AG09309 (cell line): ENCODE results near the gene UTP3.
"Not testable (repeated sequence)": the region's sequence is repeated elsewhere in the genome, so short reads cannot be mapped to it uniquely, and the experiment has no call there.

Source experiments
- DNase-seq: peaks from one replicate; pipeline ENCODE4 v3.0.0-alpha.2; 2010; ENCODE audit warnings: low read depth
- H3K4me3 ChIP-seq: 2 replicates; pipeline ENCODE4 v1.5.1; 2011; ENCODE audit warnings: mild to moderate bottlenecking, low read depth, low read length, moderate library complexity; ENCODE audit not compliant: control insufficient read depth
- TF ChIP-seq, protein P1 (sequence below): IDR thresholded peaks from 2 replicates; pipeline ENCODE4 v1.5.1; 2011; ENCODE audit warnings: mild to moderate bottlenecking, low read depth, low read length, inconsistent platforms; ENCODE audit not compliant: insufficient read depth, control insufficient read depth; ENCODE audit errors: missing control alignments

The UTP3 gene

GRCh38 chr4:70734168-70734954, 46.0 kb downstream of the UTP3 start:
- TF ChIP-seq, protein P1, sequence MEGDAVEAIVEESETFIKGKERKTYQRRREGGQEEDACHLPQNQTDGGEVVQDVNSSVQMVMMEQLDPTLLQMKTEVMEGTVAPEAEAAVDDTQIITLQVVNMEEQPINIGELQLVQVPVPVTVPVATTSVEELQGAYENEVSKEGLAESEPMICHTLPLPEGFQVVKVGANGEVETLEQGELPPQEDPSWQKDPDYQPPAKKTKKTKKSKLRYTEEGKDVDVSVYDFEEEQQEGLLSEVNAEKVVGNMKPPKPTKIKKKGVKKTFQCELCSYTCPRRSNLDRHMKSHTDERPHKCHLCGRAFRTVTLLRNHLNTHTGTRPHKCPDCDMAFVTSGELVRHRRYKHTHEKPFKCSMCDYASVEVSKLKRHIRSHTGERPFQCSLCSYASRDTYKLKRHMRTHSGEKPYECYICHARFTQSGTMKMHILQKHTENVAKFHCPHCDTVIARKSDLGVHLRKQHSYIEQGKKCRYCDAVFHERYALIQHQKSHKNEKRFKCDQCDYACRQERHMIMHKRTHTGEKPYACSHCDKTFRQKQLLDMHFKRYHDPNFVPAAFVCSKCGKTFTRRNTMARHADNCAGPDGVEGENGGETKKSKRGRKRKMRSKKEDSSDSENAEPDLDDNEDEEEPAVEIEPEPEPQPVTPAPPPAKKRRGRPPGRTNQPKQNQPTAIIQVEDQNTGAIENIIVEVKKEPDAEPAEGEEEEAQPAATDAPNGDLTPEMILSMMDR = no peak
- DNase-seq = no peak
- peak overlapping the region; percentile 2 for H3K4me3 ChIP-seq

- TF ChIP-seq, protein P1 = no peak
- peak overlapping the region; percentile 2 for H3K4me3 ChIP-seq
- no peak for DNase-seq
Observed at GRCh38 chr4:70734971-70735370, 46.6 kb downstream of the UTP3 start.

- not testable (repeated sequence) for H3K4me3 ChIP-seq, DNase-seq
Observed at GRCh38 chr4:70735915-70736314, 47.6 kb downstream of the UTP3 start.

DNA sequence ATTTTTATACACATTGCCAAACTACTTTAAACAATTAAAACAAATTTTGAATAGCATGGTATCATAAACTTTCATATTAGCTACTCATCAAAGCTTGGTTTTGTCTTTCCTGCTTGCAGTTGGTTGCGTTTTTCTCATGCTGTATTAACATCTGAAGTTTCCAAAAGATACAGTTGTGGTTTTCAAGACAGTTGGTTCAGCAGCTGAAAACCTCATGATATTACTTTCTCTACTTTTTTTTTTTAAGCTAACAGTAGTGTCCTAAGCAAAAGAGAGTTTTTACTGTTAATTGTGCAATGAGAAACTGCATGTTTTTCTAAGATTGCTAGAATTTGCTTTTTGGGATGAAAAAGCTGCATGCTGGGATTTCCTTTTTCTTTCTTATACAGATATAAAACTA, 48.7 kb downstream of the UTP3 start:
- no peak for DNase-seq
- H3K4me3 ChIP-seq = no peak overlapping the region
- TF ChIP-seq, protein P1 = no peak

DNA sequence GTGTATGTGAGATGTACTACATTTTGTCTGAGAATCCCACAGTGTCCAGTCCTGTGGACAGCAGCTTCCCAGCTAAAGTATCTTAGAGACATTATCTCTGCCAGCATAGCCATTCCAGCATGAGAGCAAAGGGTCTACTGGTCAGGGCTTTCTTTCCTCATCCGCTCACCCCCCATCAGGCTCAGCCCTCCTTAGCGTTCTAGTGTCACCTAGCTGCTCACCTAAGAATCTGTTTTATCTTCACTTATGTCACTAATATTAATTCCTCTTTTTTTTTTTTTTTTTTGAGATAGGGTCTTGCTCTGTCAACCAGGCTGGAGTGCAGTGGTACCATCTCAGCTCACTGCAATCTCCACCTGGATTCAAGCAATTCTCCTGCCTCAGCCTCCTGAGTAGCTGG, 49.1 kb downstream of the UTP3 start:
- DNase-seq = no peak
- TF ChIP-seq, protein P1 = no peak
- H3K4me3 ChIP-seq = no peak overlapping the region

DNA sequence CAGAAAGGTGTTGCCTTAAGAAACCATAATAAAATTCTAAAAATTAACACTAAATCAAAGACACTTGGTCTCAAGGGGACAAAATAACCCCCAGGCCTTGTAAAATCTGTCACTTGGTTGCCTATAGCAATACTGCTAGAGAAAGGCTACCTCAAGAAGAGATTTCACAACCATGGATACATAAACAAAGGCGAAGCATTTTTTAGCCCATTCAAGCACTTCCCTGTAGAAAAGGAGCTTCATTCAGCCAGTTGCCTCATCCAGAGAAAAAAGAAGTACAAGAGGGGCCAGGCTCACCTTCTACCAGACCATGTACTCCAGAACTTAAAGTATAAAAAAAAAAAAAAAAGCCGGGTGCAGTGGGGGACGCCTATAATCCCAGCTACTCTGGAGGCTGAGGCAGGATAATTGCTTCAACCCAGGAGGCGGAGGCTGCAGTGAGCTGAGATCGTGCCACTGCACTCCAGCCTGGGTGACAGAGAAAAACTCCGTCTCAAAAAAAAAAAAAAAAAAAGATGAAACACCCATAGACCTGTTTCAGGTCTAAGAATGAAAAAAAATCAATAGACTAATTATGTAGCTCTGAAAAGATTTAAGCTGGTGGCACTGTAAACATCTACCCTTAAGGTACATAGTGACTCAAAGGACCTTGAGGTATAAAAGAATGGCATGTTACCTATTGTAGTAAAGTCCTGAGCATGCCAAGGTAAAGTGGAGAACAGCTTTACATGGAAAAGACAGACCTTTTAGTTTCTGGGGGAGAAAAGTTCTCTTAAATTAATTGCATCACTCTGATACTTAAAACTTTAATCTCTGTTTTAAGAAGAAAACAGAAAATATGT, 51.4 kb downstream of the UTP3 start:
- no peak for DNase-seq
- TF ChIP-seq, protein P1 = no peak
- H3K4me3 ChIP-seq = no peak overlapping the region
